AG09319 (cell line): ENCODE measurements around the gene TMEM213.

Experiments used
- DNase-seq: peaks from one replicate; pipeline ENCODE4 v3.0.0-alpha.2; 2010; ENCODE audit warnings: low read depth; ENCODE audit errors: extremely low read depth
- CTCF ChIP-seq: IDR thresholded peaks from 2 replicates; pipeline ENCODE4 v1.5.1; 2011; ENCODE audit warnings: low read depth, mild to moderate bottlenecking, inconsistent platforms, low read length, moderate library complexity

TMEM213 gene

GRCh38 chr7:138866353-138866752 lies 68.6 kb downstream of the TMEM213 start:
- no peak for TF ChIP-seq CTCF
- no peak for DNase-seq

GRCh38 chr7:138867744-138868143 lies 70.0 kb downstream of the TMEM213 start:
- no peak for TF ChIP-seq CTCF
- no peak for DNase-seq

- TF ChIP-seq CTCF, result no peak
- no peak for DNase-seq
Observed at GRCh38 chr7:138868711-138869110, 70.9 kb downstream of the TMEM213 start.

GRCh38 chr7:138869353-138869752 lies 71.6 kb downstream of the TMEM213 start:
- no peak for DNase-seq
- no peak for TF ChIP-seq CTCF

- no peak for DNase-seq
- TF ChIP-seq CTCF, result no peak
Observed at GRCh38 chr7:138871065-138871813, 73.4 kb downstream of the TMEM213 start.

GRCh38 chr7:138871814-138872090 lies 74.0 kb downstream of the TMEM213 start:
- DNase-seq, result no peak
- no peak for TF ChIP-seq CTCF

- no peak for TF ChIP-seq CTCF
- no peak for DNase-seq
Observed at GRCh38 chr7:138872576-138872975, 74.8 kb downstream of the TMEM213 start.
